CD4-positive, alpha-beta T cell treated with Interferon gamma for 1 hour (primary cell): Measurements from ENCODE around the gene BHMT2.
A peak's percentile ranks its signal among the peaks of the same experiment; 100 is the strongest.

Source experiments
- DNase-seq: peaks from one replicate; pipeline ENCODE4 v3.0.0-alpha.2; 2020

BHMT2 gene

GRCh38 chr5:79124607-79125006 lies 55.0 kb downstream of the BHMT2 start:
- no peak for DNase-seq

GRCh38 chr5:79130781-79131180 lies 61.2 kb downstream of the BHMT2 start:
- no peak for DNase-seq

- no peak for DNase-seq
Measured at GRCh38 chr5:79133121-79133656, 63.6 kb downstream of the BHMT2 start.

- DNase-seq = peak; percentile 47
Measured at GRCh38 chr5:79133657-79134451, 64.3 kb downstream of the BHMT2 start.

GRCh38 chr5:79135790-79136553 lies 66.4 kb downstream of the BHMT2 start:
- DNase-seq = no peak

- DNase-seq = no peak
Measured at GRCh38 chr5:79136618-79137017, 67.1 kb downstream of the BHMT2 start.
